Activated CD8-positive, alpha-beta memory T cell treated with anti-CD3 and anti-CD28 coated beads, Interleukin-2, amount 10 ng/mL, durations not matched to agents 7 days and 5 days (primary cell): ENCODE measurements around the gene H2BK1. TPM values are rescaled to one million over a fixed set of nuclear protein-coding genes. Genes with fewer than 3 reads are reported as not detected.

ENCODE experiments used
- ATAC-seq: fragments of 150-1000 bp; cut with Tn5 transposase; one replicate; pipeline ENCODE4 v1.10.0; 2021; ENCODE audit warnings: moderate library complexity
- CTCF ChIA-PET: fragments of 350-600 bp; sonication (Branson Sonifier 250); formaldehyde crosslinking; loops from one replicate; lab custom pipeline; 2021; ENCODE audit warnings: antibody characterized with exemption; lab: Charles Lee
- DNase-seq: peaks from one replicate; pipeline ENCODE4 v3.0.0-alpha.2; 2020
- H3K27ac Mint-ChIP-seq: one replicate; pipeline ENCODE4 v1.8.0; 2021; ENCODE audit warnings: mild to moderate bottlenecking, mixed read lengths
- H3K27me3 Mint-ChIP-seq: one replicate; pipeline ENCODE4 v1.8.0; 2021; ENCODE audit warnings: mixed read lengths
- H3K36me3 Mint-ChIP-seq: one replicate; pipeline ENCODE4 v1.8.0; 2021; ENCODE audit warnings: mild to moderate bottlenecking, mixed read lengths
- H3K4me1 Mint-ChIP-seq: one replicate; pipeline ENCODE4 v1.8.0; 2021; ENCODE audit warnings: mixed read lengths
- H3K4me3 Mint-ChIP-seq: one replicate; pipeline ENCODE4 v1.8.0; 2021; ENCODE audit warnings: mild to moderate bottlenecking, moderate library complexity, mixed read lengths
- H3K9me3 Mint-ChIP-seq: one replicate; pipeline ENCODE4 v1.8.0; 2022; ENCODE audit warnings: low read depth, mixed read lengths
- total RNA-seq, 2 experiments: library from RNA; stranded (reverse); gene quantifications; one replicate each; pipeline ENCODE4 v1.2.3, GENCODE V29; 2021

The H2BK1 gene
- total RNA-seq, 2 experiments from 2014 or later, result not detected

- peaks cover 2% of the 10 kb centered on the region for H3K36me3 Mint-ChIP-seq
- peaks cover 29% of the 10 kb centered on the region for H3K4me1 Mint-ChIP-seq
- DNase-seq (no peak), ATAC-seq (no peak)
- H3K27me3 Mint-ChIP-seq, result peaks cover 32% of the 10 kb centered on the region
- peak overlapping the region; percentile 35 for H3K4me3 Mint-ChIP-seq
- H3K27ac Mint-ChIP-seq, result peak overlapping the region; percentile 71
- H3K9me3 Mint-ChIP-seq, result no peaks in the 10 kb centered on the region
- CTCF ChIA-PET, result interaction anchor here (0.9 to 5.6 kb wide), 11 partner anchors 9 to 119 kb away, joined by 3 to 60 read pairs (median 6); partner anchors contain the start of genes ABCF2 and CHPF2
Observed at GRCh38 chr7:151243045-151243349, 32.7 kb upstream of the H2BK1 start.

GRCh38 chr7:151242159-151243044, 32.1 kb upstream of the H2BK1 start:
- Mint-ChIP-seq H3K27ac (peak overlapping the region; percentile 71), H3K4me3 (no peak overlapping the region), H3K27me3 (peaks cover 26% of the 10 kb centered on the region), H3K9me3 (no peaks in the 10 kb centered on the region), H3K36me3 (peaks cover 2% of the 10 kb centered on the region), H3K4me1 (peaks cover 28% of the 10 kb centered on the region)
- CTCF ChIA-PET, result interaction anchor here (0.8 to 5.6 kb wide), 11 partner anchors 9 to 131 kb away, joined by 3 to 60 read pairs (median 5); partner anchors contain the start of genes ABCF2 and CHPF2
- ATAC-seq, result no peak
- no peak for DNase-seq

GRCh38 chr7:151241755-151242096, 31.4 kb upstream of the H2BK1 start:
- no peak for DNase-seq
- H3K27me3 Mint-ChIP-seq, result peaks cover 19% of the 10 kb centered on the region
- peaks cover 5% of the 10 kb centered on the region for H3K36me3 Mint-ChIP-seq
- peaks cover 28% of the 10 kb centered on the region for H3K4me1 Mint-ChIP-seq
- no peak overlapping the region for H3K4me3 Mint-ChIP-seq
- CTCF ChIA-PET, result interaction anchor here (4.8 kb wide), 1 partner anchor 8 kb away, joined by 47 read pairs; the partner anchor contains the start of gene CHPF2
- H3K9me3 Mint-ChIP-seq, result no peaks in the 10 kb centered on the region
- H3K27ac Mint-ChIP-seq, result no peak overlapping the region
- ATAC-seq, result no peak

GRCh38 chr7:151240942-151241754, 30.9 kb upstream of the H2BK1 start:
- Mint-ChIP-seq H3K4me1 (peaks cover 27% of the 10 kb centered on the region), H3K27me3 (peaks cover 13% of the 10 kb centered on the region), H3K9me3 (no peaks in the 10 kb centered on the region), H3K36me3 (peaks cover 6% of the 10 kb centered on the region), H3K27ac (peak overlapping the region; percentile 6), H3K4me3 (no peak overlapping the region)
- CTCF ChIA-PET, result no interaction called here
- ATAC-seq (no peak), DNase-seq (no peak)

GRCh38 chr7:151240536-151240935, 30.2 kb upstream of the H2BK1 start:
- no peaks in the 10 kb centered on the region for H3K9me3 Mint-ChIP-seq
- CTCF ChIA-PET, result no interaction called here
- ATAC-seq, result no peak
- H3K36me3 Mint-ChIP-seq, result peaks cover 7% of the 10 kb centered on the region
- H3K4me1 Mint-ChIP-seq, result peaks cover 24% of the 10 kb centered on the region
- DNase-seq, result no peak
- H3K27me3 Mint-ChIP-seq, result peaks cover 8% of the 10 kb centered on the region
- H3K27ac Mint-ChIP-seq, result no peak overlapping the region
- H3K4me3 Mint-ChIP-seq, result no peak overlapping the region

- Mint-ChIP-seq H3K27me3 (peaks cover 6% of the 10 kb centered on the region), H3K9me3 (no peaks in the 10 kb centered on the region), H3K36me3 (peaks cover 7% of the 10 kb centered on the region), H3K4me3 (no peak overlapping the region), H3K27ac (no peak overlapping the region), H3K4me1 (peaks cover 23% of the 10 kb centered on the region)
- no peak for ATAC-seq
- CTCF ChIA-PET, result no interaction called here
- DNase-seq, result no peak
Observed at GRCh38 chr7:151239837-151240459, 29.7 kb upstream of the H2BK1 start.

- Mint-ChIP-seq H3K9me3 (no peaks in the 10 kb centered on the region), H3K27me3 (no peaks in the 10 kb centered on the region), H3K27ac (no peak overlapping the region), H3K4me1 (peaks cover 20% of the 10 kb centered on the region), H3K4me3 (no peak overlapping the region), H3K36me3 (peaks cover 9% of the 10 kb centered on the region)
- CTCF ChIA-PET, result no interaction called here
- ATAC-seq, result no peak
- DNase-seq, result no peak
Observed at GRCh38 chr7:151238924-151239836, 28.9 kb upstream of the H2BK1 start.

- H3K4me3 Mint-ChIP-seq, result no peak overlapping the region
Observed at GRCh38 chr7:151238190-151238810, 28.0 kb upstream of the H2BK1 start.

GRCh38 chr7:151237244-151238189, 27.2 kb upstream of the H2BK1 start:
- DNase-seq (no peak), ATAC-seq (no peak)
- Mint-ChIP-seq H3K9me3 (no peaks in the 10 kb centered on the region), H3K27ac (no peak overlapping the region), H3K36me3 (peaks cover 14% of the 10 kb centered on the region), H3K4me3 (no peak overlapping the region), H3K4me1 (peaks cover 14% of the 10 kb centered on the region), H3K27me3 (no peaks in the 10 kb centered on the region)
- CTCF ChIA-PET, result interaction anchor here (1.0 to 1.5 kb wide), 3 partner anchors 14 to 114 kb away, joined by 3 to 4 read pairs (median 3); no protein-coding TSS in a partner anchor

More at GRCh38 chr7:151238190-151238810, 28.0 kb upstream of the H2BK1 start:
- DNase-seq (no peak), ATAC-seq (no peak)
- no peak overlapping the region for H3K27ac Mint-ChIP-seq
- no peaks in the 10 kb centered on the region for H3K9me3 Mint-ChIP-seq
- peaks cover 11% of the 10 kb centered on the region for H3K36me3 Mint-ChIP-seq
- H3K4me1 Mint-ChIP-seq, result peaks cover 19% of the 10 kb centered on the region
- CTCF ChIA-PET, result no interaction called here
- no peaks in the 10 kb centered on the region for H3K27me3 Mint-ChIP-seq

- H3K27ac Mint-ChIP-seq, result no peak overlapping the region
- peaks cover 23% of the 10 kb centered on the region for H3K4me1 Mint-ChIP-seq
- H3K27me3 Mint-ChIP-seq, result no peaks in the 10 kb centered on the region
- ATAC-seq (no peak), DNase-seq (no peak)
- H3K36me3 Mint-ChIP-seq, result peaks cover 14% of the 10 kb centered on the region
- no peaks in the 10 kb centered on the region for H3K9me3 Mint-ChIP-seq
- CTCF ChIA-PET, result interaction anchor here (0.7 to 1.5 kb wide), 4 partner anchors 8 to 113 kb away, joined by 3 to 4 read pairs (median 3); no protein-coding TSS in a partner anchor
- no peak overlapping the region for H3K4me3 Mint-ChIP-seq
Observed at GRCh38 chr7:151236406-151236805, 26.1 kb upstream of the H2BK1 start.

- no peaks in the 10 kb centered on the region for H3K27me3 Mint-ChIP-seq
- DNase-seq (no peak), ATAC-seq (no peak)
- peaks cover 14% of the 10 kb centered on the region for H3K36me3 Mint-ChIP-seq
- no peaks in the 10 kb centered on the region for H3K9me3 Mint-ChIP-seq
- peaks cover 25% of the 10 kb centered on the region for H3K4me1 Mint-ChIP-seq
- H3K27ac Mint-ChIP-seq, result no peak overlapping the region
- no peak overlapping the region for H3K4me3 Mint-ChIP-seq
- CTCF ChIA-PET, result interaction anchor here (4.7 kb wide), 1 partner anchor 9 kb away, joined by 47 read pairs; no protein-coding TSS in a partner anchor
Observed at GRCh38 chr7:151235091-151235787, 25.0 kb upstream of the H2BK1 start.
